Nephron progenitor cell (in vitro differentiated cells): Measurements from ENCODE around the gene FKBP1B.
"Not testable (repeated sequence)": the region's sequence is repeated elsewhere in the genome, so short reads cannot be mapped to it uniquely, and the experiment has no call there.

ENCODE experiments used
- DNase-seq: peaks from one replicate; pipeline ENCODE4 v3.0.0; 2021
- H3K27ac Mint-ChIP-seq: 2 replicates; pipeline ENCODE4 v1.8.0; 2021; ENCODE audit warnings: mild to moderate bottlenecking, moderate library complexity, mixed read lengths
- H3K27me3 Mint-ChIP-seq: 2 replicates; pipeline ENCODE4 v1.8.0; 2021; ENCODE audit warnings: mild to moderate bottlenecking, low read depth, mixed read lengths; ENCODE audit not compliant: poor library complexity
- H3K36me3 Mint-ChIP-seq: 2 replicates; pipeline ENCODE4 v1.8.0; 2021; ENCODE audit warnings: low read depth, mixed read lengths
- H3K4me1 Mint-ChIP-seq: 2 replicates; pipeline ENCODE4 v1.8.0; 2021; ENCODE audit warnings: mixed read lengths
- H3K4me3 Mint-ChIP-seq: 2 replicates; pipeline ENCODE4 v1.8.0; 2021; ENCODE audit warnings: mild to moderate bottlenecking, moderate library complexity, mixed read lengths
- H3K9me3 Mint-ChIP-seq: 2 replicates; pipeline ENCODE4 v1.8.0; 2021; ENCODE audit warnings: mild to moderate bottlenecking, moderate library complexity, mixed read lengths
- CTCF ChIP-seq: fragments of 200-600 bp; sonication (generic); IDR thresholded peaks from 2 replicates; pipeline ENCODE4 v1.5.0; 2021; ENCODE audit warnings: antibody characterized with exemption

The FKBP1B gene

GRCh38 chr2:24024996-24025663 is 24.4 kb upstream of the FKBP1B start:
- H3K4me3 Mint-ChIP-seq: no peak overlapping the region
- H3K27ac Mint-ChIP-seq: peak overlapping the region; percentile 48
- no peak for TF ChIP-seq CTCF
- H3K4me1 Mint-ChIP-seq: no peaks in the 10 kb centered on the region
- no peak for DNase-seq
- H3K27me3 Mint-ChIP-seq: no peaks in the 10 kb centered on the region
- H3K36me3 Mint-ChIP-seq: peaks cover 38% of the 10 kb centered on the region
- H3K9me3 Mint-ChIP-seq: no peaks in the 10 kb centered on the region

- peaks cover 46% of the 10 kb centered on the region for H3K36me3 Mint-ChIP-seq
- H3K27ac Mint-ChIP-seq: no peak overlapping the region
These were observed 23.3 kb upstream of the FKBP1B start for GRCh38 chr2:24026233-24026632.

GRCh38 chr2:24038786-24039499 is 10.6 kb upstream of the FKBP1B start:
- Mint-ChIP-seq H3K36me3 (peaks cover 41% of the 10 kb centered on the region), H3K27me3 (no peaks in the 10 kb centered on the region), H3K27ac (no peak overlapping the region), H3K4me3 (no peak overlapping the region), H3K9me3 (no peaks in the 10 kb centered on the region), H3K4me1 (no peaks in the 10 kb centered on the region)
- TF ChIP-seq CTCF: no peak
- DNase-seq: no peak

More at GRCh38 chr2:24026233-24026632, 23.3 kb upstream of the FKBP1B start:
- Mint-ChIP-seq H3K9me3 (no peaks in the 10 kb centered on the region), H3K4me3 (no peak overlapping the region), H3K4me1 (no peaks in the 10 kb centered on the region), H3K27me3 (no peaks in the 10 kb centered on the region)
- no peak for TF ChIP-seq CTCF
- DNase-seq: no peak

- TF ChIP-seq CTCF: no peak
- H3K27ac Mint-ChIP-seq: no peak overlapping the region
- H3K36me3 Mint-ChIP-seq: peaks cover 37% of the 10 kb centered on the region
- no peak overlapping the region for H3K4me3 Mint-ChIP-seq
- H3K4me1 Mint-ChIP-seq: peaks cover 7% of the 10 kb centered on the region
- DNase-seq: no peak
- H3K9me3 Mint-ChIP-seq: no peaks in the 10 kb centered on the region
- no peaks in the 10 kb centered on the region for H3K27me3 Mint-ChIP-seq
These were observed 9.0 kb upstream of the FKBP1B start for GRCh38 chr2:24040511-24040910.

- DNase-seq, H3K4me3 Mint-ChIP-seq, H3K27me3 Mint-ChIP-seq, H3K9me3 Mint-ChIP-seq, H3K27ac Mint-ChIP-seq: not testable (repeated sequence)
- Mint-ChIP-seq H3K36me3 (peaks cover 19% of the 10 kb centered on the region), H3K4me1 (peaks cover 26% of the 10 kb centered on the region)
These were observed 6.4 kb upstream of the FKBP1B start for GRCh38 chr2:24043133-24043532.

- no peak for DNase-seq
- Mint-ChIP-seq H3K27me3 (peaks cover 2% of the 10 kb centered on the region), H3K27ac (no peak overlapping the region), H3K4me3 (peak overlapping the region; percentile 95), H3K4me1 (peaks cover 26% of the 10 kb centered on the region), H3K9me3 (no peaks in the 10 kb centered on the region), H3K36me3 (peaks cover 8% of the 10 kb centered on the region)
- TF ChIP-seq CTCF: no peak
These were observed 3.7 kb upstream of the FKBP1B start for GRCh38 chr2:24045511-24046508.
